ENCODE measurements around the gene MFN2. TPM values are rescaled to one million over a fixed set of nuclear protein-coding genes. Genes with fewer than 3 reads are reported as not detected.
A peak's percentile ranks its signal among the peaks of the same experiment; 100 is the strongest.
"Not testable (repeated sequence)": the region's sequence is repeated elsewhere in the genome, so short reads cannot be mapped to it uniquely, and the experiment has no call there.

The MFN2 gene
- total and polyA plus RNA-seq, 8 donors: 31.2 to 68.0 (median 48.7) TPM

DNA sequence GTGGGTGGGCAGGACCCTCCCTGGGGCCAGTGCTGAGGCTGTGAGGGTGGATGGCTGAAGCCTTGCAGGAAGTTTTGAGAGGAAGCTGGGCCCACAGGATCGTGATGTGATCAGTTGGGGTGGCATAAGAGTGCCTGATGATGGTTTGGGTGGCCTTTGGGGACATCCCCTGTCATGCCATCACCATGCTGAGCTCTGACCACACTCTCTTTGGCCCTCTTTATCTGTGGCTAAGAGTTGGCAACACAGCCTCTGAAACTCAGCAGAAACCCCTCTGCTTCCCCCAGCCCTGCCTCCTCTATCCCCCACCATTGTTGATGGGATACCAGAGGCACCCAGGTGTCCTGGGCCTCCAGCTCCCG lies 58.9 kb downstream of the MFN2 start:
- WGBS, 5 donors: 37 to 54% (median 50%) methylated on average over 2 of the region's 2 CpGs
- Histone ChIP-seq H3K4me3 (no peak overlapping the region), H3K9me3 (no peaks in the 10 kb centered on the region), H3K27ac (no peak overlapping the region), H3K27me3 (peaks cover 0 to 5% (median 0%) of the 10 kb centered on the region in 3 donors), H3K4me1 (peaks cover 0 to 2% (median under 1%) of the 10 kb centered on the region in 4 donors), H3K36me3 (no peaks in the 10 kb centered on the region)
- TF ChIP-seq EP300 (IDR thresholded peaks at IDR 0.05) (no peak), POLR2AphosphoS5 (IDR thresholded peaks at IDR 0.05) (no peak), POLR2A (IDR thresholded peaks at IDR 0.05) (no peak)
- TF ChIP-seq, protein P1, sequence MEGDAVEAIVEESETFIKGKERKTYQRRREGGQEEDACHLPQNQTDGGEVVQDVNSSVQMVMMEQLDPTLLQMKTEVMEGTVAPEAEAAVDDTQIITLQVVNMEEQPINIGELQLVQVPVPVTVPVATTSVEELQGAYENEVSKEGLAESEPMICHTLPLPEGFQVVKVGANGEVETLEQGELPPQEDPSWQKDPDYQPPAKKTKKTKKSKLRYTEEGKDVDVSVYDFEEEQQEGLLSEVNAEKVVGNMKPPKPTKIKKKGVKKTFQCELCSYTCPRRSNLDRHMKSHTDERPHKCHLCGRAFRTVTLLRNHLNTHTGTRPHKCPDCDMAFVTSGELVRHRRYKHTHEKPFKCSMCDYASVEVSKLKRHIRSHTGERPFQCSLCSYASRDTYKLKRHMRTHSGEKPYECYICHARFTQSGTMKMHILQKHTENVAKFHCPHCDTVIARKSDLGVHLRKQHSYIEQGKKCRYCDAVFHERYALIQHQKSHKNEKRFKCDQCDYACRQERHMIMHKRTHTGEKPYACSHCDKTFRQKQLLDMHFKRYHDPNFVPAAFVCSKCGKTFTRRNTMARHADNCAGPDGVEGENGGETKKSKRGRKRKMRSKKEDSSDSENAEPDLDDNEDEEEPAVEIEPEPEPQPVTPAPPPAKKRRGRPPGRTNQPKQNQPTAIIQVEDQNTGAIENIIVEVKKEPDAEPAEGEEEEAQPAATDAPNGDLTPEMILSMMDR (IDR thresholded peaks at IDR 0.05): no peak
- no peak for DNase-seq
- intact Hi-C loops (cut with DNase I; ENCODE audit: low total_unique reads): no loop called here

DNA sequence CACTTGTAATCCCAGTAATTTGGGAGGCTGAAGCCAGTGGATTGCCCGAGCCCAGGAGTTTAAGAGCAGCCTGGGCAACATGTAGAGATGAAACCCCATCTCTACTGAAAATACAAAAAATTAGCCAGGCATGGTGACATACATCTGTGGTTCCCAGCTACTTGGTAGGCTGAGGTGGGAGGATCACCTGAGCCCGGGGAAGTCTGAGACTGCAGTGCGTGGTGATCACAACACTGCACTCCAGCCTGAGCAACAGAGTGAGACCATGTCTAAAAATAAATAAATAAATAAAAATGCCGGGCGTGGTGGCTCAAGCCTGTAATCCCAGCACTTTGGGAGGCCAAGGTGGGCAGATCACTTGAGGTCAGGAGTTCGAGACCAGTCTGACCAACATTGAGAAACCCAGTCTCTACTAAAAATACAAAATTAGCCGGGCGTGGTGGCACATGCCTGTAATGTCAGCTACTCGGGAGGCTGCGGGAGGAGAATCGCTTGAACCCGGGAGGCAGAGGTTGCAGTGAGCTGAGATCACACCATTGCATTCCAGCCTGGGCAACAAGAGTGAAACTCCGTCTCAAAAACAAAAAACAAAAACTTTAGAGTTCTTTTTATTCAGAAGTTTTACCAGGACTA lies 59.7 kb downstream of the MFN2 start:
- WGBS, 5 donors: 84 to 93% (median 89%) methylated on average over 13 of the region's 13 CpGs
- H3K4me1 ChIP-seq; DNase-seq; H3K27ac ChIP-seq; intact Hi-C loops (cut with DNase I; ENCODE audit: low total_unique reads); H3K4me3 ChIP-seq; H3K27me3 ChIP-seq; H3K9me3 ChIP-seq; H3K36me3 ChIP-seq: not testable (repeated sequence)

- H3K36me3 ChIP-seq: no peaks in the 10 kb centered on the region
- DNase-seq: peak in 1 of 2 donors; percentile 67
- H3K4me3 ChIP-seq: no peak overlapping the region
- H3K9me3 ChIP-seq: no peaks in the 10 kb centered on the region
- peaks cover 0 to 11% (median 3%) of the 10 kb centered on the region in 4 donors for H3K4me1 ChIP-seq
- TF ChIP-seq POLR2AphosphoS5 (IDR thresholded peaks at IDR 0.05) (no peak), EP300 (IDR thresholded peaks at IDR 0.05) (no peak), POLR2A (IDR thresholded peaks at IDR 0.05) (no peak)
- TF ChIP-seq, protein P1 (IDR thresholded peaks at IDR 0.05): no peak
- peaks cover 0 to 5% (median 0%) of the 10 kb centered on the region in 3 donors for H3K27me3 ChIP-seq
- no peak overlapping the region for H3K27ac ChIP-seq
- 64 to 78% (median 68%) methylated on average over 6 of the region's 6 CpGs for WGBS, 5 donors
- intact Hi-C loops (cut with DNase I; ENCODE audit: low total_unique reads): no loop called here
Observed at GRCh38 chr1:12040457-12041051, 60.3 kb downstream of the MFN2 start.

DNA sequence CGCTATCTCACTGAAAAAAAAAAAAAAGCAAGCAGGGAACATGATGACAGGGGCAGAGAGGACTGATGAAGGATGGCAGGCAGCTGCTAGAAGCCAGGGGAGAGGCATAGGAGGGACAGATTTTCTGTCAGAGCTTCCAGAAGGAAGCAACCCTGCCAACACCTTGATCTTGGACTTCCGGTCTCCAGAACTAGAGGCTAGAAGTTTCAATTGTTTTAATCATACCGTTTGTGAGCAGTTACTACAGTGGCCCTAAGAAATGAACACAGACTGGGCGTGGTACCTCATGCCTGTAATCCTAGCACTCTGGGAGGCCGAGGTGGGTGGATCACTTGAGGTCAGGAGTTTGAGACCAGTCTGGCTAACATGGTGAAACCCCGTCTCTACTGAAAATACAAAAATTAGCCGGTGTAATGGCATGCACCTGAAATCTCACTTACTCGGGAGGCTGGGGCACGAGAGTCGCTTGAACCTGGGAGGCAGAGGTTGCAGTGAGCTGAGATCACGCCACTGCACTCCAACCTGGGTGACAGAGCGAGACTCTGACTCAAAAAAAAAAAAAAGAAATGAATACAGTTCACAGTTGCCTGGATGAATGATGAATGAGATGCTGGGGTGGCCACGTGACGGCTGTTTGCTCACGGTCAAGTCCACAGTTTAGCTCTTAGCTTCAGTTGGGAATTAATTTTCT lies 64.1 kb downstream of the MFN2 start:
- intact Hi-C loops (cut with DNase I; ENCODE audit: low total_unique reads); H3K27ac ChIP-seq; H3K36me3 ChIP-seq; H3K9me3 ChIP-seq; H3K4me3 ChIP-seq: not testable (repeated sequence)
- Histone ChIP-seq H3K27me3 (peaks cover 0 to 26% (median 0%) of the 10 kb centered on the region in 3 donors), H3K4me1 (peaks cover 0 to 11% (median 3%) of the 10 kb centered on the region in 4 donors)
- 31 to 46% (median 33%) methylated on average over 15 of the region's 15 CpGs for WGBS, 5 donors
- DNase-seq: peak in 1 of 2 donors; percentile 74

DNA sequence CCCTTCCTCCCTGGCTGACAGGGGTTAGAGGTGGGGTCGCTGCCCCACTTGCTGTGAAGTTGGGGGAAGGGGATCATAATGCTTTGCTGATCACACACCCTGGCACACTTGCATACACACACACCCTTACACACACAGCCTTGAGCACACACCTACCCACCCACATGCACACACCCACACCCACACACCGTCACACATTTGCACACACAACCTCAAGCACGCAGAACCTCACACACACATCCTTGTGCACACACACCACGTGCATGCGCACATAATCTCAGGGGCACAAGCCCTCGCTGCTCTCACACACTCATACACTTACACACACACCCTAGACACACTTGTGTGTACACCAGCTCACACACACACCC lies 66.5 kb downstream of the MFN2 start:
- TF ChIP-seq POLR2AphosphoS5 (IDR thresholded peaks at IDR 0.05) (no peak), POLR2A (IDR thresholded peaks at IDR 0.05) (no peak), EP300 (IDR thresholded peaks at IDR 0.05) (no peak)
- TF ChIP-seq, protein P1 (IDR thresholded peaks at IDR 0.05): no peak
- no peaks in the 10 kb centered on the region for H3K9me3 ChIP-seq
- no peak overlapping the region for H3K4me3 ChIP-seq
- peaks cover 0 to 13% (median 4%) of the 10 kb centered on the region in 4 donors for H3K4me1 ChIP-seq
- H3K27ac ChIP-seq: no peak overlapping the region
- DNase-seq: no peak
- intact Hi-C loops (cut with DNase I; ENCODE audit: low total_unique reads): no loop called here
- H3K27me3 ChIP-seq: peaks cover 0 to 26% (median 0%) of the 10 kb centered on the region in 3 donors
- 64 to 82% (median 79%) methylated on average over 6 of the region's 6 CpGs for WGBS, 5 donors
- H3K36me3 ChIP-seq: no peaks in the 10 kb centered on the region
